Right renal cortex interstitium (tissue), 3 donors: ENCODE measurements around the gene OR1L1. TPM values are rescaled to one million over a fixed set of nuclear protein-coding genes. Genes with fewer than 3 reads are reported as not detected.

ENCODE experiments used
- DNase-seq, 3 donors: peaks; one replicate each; pipeline ENCODE4 v3.0.0-alpha.2; 2013; ENCODE audit warnings: low read depth in 3 of 3, low spot score in 2 of 3
- polyA plus RNA-seq, 3 donors: library from polyadenylated mRNA; unstranded; fragments of 120-200 nt; gene quantifications; one replicate each; pipeline ENCODE4 v1.2.1, GENCODE V29; 2013; ENCODE audit not compliant: insufficient read length in 3 of 3

OR1L1 gene, protein sequence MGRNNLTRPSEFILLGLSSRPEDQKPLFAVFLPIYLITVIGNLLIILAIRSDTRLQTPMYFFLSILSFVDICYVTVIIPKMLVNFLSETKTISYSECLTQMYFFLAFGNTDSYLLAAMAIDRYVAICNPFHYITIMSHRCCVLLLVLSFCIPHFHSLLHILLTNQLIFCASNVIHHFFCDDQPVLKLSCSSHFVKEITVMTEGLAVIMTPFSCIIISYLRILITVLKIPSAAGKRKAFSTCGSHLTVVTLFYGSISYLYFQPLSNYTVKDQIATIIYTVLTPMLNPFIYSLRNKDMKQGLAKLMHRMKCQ
- not detected for polyA plus RNA-seq

DNA sequence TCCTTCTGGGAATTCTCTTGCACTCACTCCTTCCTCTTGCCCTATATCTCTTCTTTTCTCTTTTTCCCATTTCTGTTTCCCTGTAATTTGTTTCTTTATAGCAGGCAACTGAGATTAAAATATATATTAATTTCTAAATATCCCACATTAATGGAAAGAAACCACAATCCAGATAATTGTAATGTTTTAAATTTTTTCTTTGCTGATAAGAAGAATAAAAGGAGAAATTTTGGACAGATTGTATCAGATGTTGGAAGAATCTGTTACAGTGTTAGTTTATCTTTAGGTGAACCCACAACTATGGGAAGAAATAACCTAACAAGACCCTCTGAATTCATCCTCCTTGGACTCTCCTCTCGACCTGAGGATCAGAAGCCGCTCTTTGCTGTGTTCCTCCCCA lies at the start of gene OR1L1:
TSS of gene OR1L1 (plus strand) at position 301 of the 400 bp plus-strand sequence. CDS start at position 301, 0 bp downstream.
- DNase-seq: no peak

GRCh38 chr9:122614362-122614761 lies 47.2 kb upstream of the OR1L1 start, which contains the start of gene OR1Q1:
Gene OR1Q1, plus strand, starts transcription at chr9:122614738. Its CDS starts 0 bp downstream, at chr9:122614738.
- DNase-seq: no peak

DNA sequence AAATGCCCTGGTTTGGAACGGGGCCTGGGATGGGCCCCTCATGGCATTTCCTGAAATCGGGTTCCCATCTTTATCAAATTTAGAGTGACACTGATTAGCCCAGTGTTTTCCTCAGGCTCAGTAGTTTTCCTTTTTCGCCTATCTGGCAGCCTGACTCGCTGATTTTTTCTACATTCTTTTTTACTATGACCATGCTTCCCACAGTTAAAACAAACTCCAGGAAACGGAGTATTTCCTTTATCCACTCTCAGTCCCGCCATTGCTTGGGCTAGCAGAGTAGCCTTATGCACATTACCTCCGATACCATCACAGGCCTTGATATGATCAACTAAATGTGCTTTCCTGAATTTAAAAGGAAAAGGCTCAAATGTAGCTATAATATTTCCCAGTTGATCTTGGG lies 41.5 kb upstream of the OR1L1 start:
- no peak for DNase-seq

GRCh38 chr9:122642226-122642625 lies 19.3 kb upstream of the OR1L1 start:
- no peak for DNase-seq

GRCh38 chr9:122656378-122656777 lies 5.1 kb upstream of the OR1L1 start:
- DNase-seq: no peak

- DNase-seq: no peak
Observed at GRCh38 chr9:122657527-122657926, 4.0 kb upstream of the OR1L1 start, which contains the start of gene OR1B1. Gene OR1B1, minus strand, starts transcription at chr9:122657627.

- DNase-seq: no peak
Observed at GRCh38 chr9:122672481-122672880, 11.0 kb downstream of the OR1L1 start.

DNA sequence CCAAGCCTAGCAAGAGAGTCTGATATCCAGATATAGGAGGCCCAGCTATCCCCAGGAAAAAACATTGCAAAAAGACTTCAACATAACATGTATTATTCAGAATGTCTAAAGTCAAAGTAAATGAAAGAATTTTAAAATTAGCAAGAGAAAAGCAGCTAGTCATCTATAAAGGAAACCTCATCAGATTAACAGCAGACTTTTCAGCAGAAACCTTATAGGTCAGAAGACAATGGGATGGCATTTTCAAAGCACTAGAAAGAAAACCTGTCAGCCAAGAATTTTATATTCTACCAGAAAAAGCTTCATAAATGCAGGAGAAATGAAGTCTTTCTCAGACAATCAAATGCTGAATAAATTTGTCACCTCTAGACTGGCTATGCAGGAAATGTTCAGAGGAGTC lies 23.3 kb downstream of the OR1L1 start:
- DNase-seq: no peak

DNA sequence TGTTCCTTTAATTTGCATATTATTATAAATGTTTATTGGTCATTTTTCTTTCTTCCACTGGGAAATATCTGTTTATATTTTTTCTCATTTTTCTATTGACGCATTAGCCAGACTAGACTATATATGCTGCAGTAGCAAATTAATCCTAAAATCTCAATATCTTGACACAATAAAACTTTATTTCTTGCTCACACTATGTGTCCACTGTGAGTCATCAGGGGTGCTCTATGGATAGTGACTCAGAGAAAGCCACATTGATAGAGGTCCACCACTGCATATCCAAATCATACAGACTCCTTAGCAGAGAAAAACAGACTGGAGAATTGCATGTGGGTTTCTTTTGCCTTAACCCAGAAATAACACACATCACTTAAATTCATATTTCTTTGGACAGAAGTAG lies 34.2 kb downstream of the OR1L1 start:
- no peak for DNase-seq

Other genes starting within 250 kb of the OR1L1 start
- gene OR1J1, start 183.8 kb upstream of the OR1L1 start, polyA plus RNA-seq: not detected
- not detected for gene OR1J2, start 150.9 kb upstream of the OR1L1 start, polyA plus RNA-seq
- gene OR1J4, start 142.6 kb upstream of the OR1L1 start, polyA plus RNA-seq: not detected
- not detected for gene OR1N1, start 134.4 kb upstream of the OR1L1 start, polyA plus RNA-seq
- not detected for gene OR1N2, start 108.6 kb upstream of the OR1L1 start, polyA plus RNA-seq
- gene OR1L8, start 78.3 kb upstream of the OR1L1 start, polyA plus RNA-seq: under 1 TPM; 0.11 to 0.18 (median 0.14) TPM
- gene OR1Q1, start 47.0 kb upstream of the OR1L1 start, polyA plus RNA-seq: not detected
- gene OR1B1, start 4.1 kb upstream of the OR1L1 start, polyA plus RNA-seq: not detected
- not detected for gene OR1L3, start 13.4 kb downstream of the OR1L1 start, polyA plus RNA-seq
- not detected for gene OR1L4, start 62.3 kb downstream of the OR1L1 start, polyA plus RNA-seq
- not detected for gene OR1L6, start 80.6 kb downstream of the OR1L1 start, polyA plus RNA-seq
- gene OR5C1, start 127.2 kb downstream of the OR1L1 start, polyA plus RNA-seq: not detected
- not detected for gene OR1K1, start 138.4 kb downstream of the OR1L1 start, polyA plus RNA-seq
- 10 to 100 TPM; 33.9 to 38.2 (median 37.3) TPM for gene PDCL, start 166.9 kb downstream of the OR1L1 start, polyA plus RNA-seq
- 10 to 100 TPM; 40.5 to 46.9 (median 45.7) TPM for gene RC3H2, start 243.6 kb downstream of the OR1L1 start, polyA plus RNA-seq